GM23338 (cell line): ENCODE data around the gene ASB14. TPM values are rescaled to one million over a fixed set of nuclear protein-coding genes. Genes with fewer than 3 reads are reported as not detected.

Source experiments
- ATAC-seq: fragments of 200-7000 bp; cut with Tn5 transposase; 3 replicates; pipeline ENCODE4 v1.9.1; 2020
- DNase-seq: peaks from one replicate; pipeline ENCODE4 v3.0.0-alpha.2; 2015; ENCODE audit warnings: low spot score
- H2AFZ ChIP-seq: fragments of 200-600 bp; sonication (generic); 2 replicates; pipeline ENCODE4 v1.8.0; 2016; ENCODE audit warnings: antibody characterized with exemption, mild to moderate bottlenecking, moderate library complexity
- H3F3A ChIP-seq: fragments of 200-600 bp; sonication (generic); replicated peaks from 2 replicates; pipeline ENCODE4 v1.8.0; 2017; ENCODE audit warnings: antibody characterized with exemption, mixed run types, low read depth
- H3K27ac ChIP-seq: fragments of 200-600 bp; sonication (generic); 2 replicates; pipeline ENCODE4 v1.6.1; 2016; ENCODE audit warnings: low read depth
- H3K27me3 ChIP-seq: fragments of 200-600 bp; sonication (generic); 2 replicates; pipeline ENCODE4 v1.8.0; 2016; ENCODE audit warnings: mild to moderate bottlenecking, mixed run types, moderate library complexity; ENCODE audit not compliant: insufficient read depth
- H3K36me3 ChIP-seq: fragments of 200-600 bp; sonication (generic); 2 replicates; pipeline ENCODE4 v1.8.0; 2016; ENCODE audit warnings: mild to moderate bottlenecking; ENCODE audit not compliant: insufficient read depth
- H3K4me1 ChIP-seq: fragments of 200-600 bp; sonication (generic); 2 replicates; pipeline ENCODE4 v1.8.0; 2016; ENCODE audit warnings: mild to moderate bottlenecking, moderate library complexity; ENCODE audit not compliant: insufficient read depth
- H3K4me2 ChIP-seq: fragments of 200-600 bp; sonication (generic); 2 replicates; pipeline ENCODE4 v1.7.1; 2017; ENCODE audit warnings: mixed run types
- H3K4me3 ChIP-seq: fragments of 200-600 bp; sonication (generic); 2 replicates; pipeline ENCODE4 v1.6.1; 2016; ENCODE audit warnings: mixed run types
- H3K79me2 ChIP-seq: fragments of 200-600 bp; sonication (generic); replicated peaks from 2 replicates; pipeline ENCODE4 v1.8.0; 2017; ENCODE audit warnings: mild to moderate bottlenecking; ENCODE audit not compliant: insufficient read depth
- H3K9me2 ChIP-seq: fragments of 200-600 bp; sonication (generic); 2 replicates; pipeline ENCODE4 v1.8.0; 2017; ENCODE audit not compliant: insufficient read depth
- H4K20me1 ChIP-seq: fragments of 200-600 bp; sonication (generic); replicated peaks from 2 replicates; pipeline ENCODE4 v1.8.0; 2017; ENCODE audit warnings: mild to moderate bottlenecking; ENCODE audit not compliant: insufficient read depth
- H3K27ac Mint-ChIP-seq: 2 replicates; pipeline ENCODE4 v1.8.0; 2020; ENCODE audit warnings: inconsistent platforms, mild to moderate bottlenecking, moderate library complexity, mixed read lengths
- H3K27me3 Mint-ChIP-seq: 3 replicates; pipeline ENCODE4 v1.8.0; 2022; ENCODE audit warnings: low read depth, mild to moderate bottlenecking, moderate library complexity, mixed read lengths, inconsistent platforms; ENCODE audit not compliant: insufficient read depth, poor library complexity
- H3K36me3 Mint-ChIP-seq: 3 replicates; pipeline ENCODE4 v1.8.0; 2021; ENCODE audit warnings: low read depth, mild to moderate bottlenecking, inconsistent platforms, moderate library complexity, mixed read lengths
- H3K4me1 Mint-ChIP-seq: 3 replicates; pipeline ENCODE4 v1.8.0; 2020; ENCODE audit warnings: mild to moderate bottlenecking, inconsistent platforms, mixed read lengths
- H3K4me3 Mint-ChIP-seq: 3 replicates; pipeline ENCODE4 v1.8.0; 2021; ENCODE audit warnings: moderate library complexity, mild to moderate bottlenecking, inconsistent platforms, mixed read lengths
- H3K9me3 Mint-ChIP-seq: 3 replicates; pipeline ENCODE4 v1.8.0; 2020; ENCODE audit warnings: moderate library complexity, mild to moderate bottlenecking, inconsistent platforms, mixed read lengths
- CREB1 ChIP-seq: fragments of 250-450 bp; sonication (Bioruptor Pico); IDR thresholded peaks from 2 replicates; pipeline ENCODE4 v1.5.0; 2020; ENCODE audit warnings: low read depth, mild to moderate bottlenecking, moderate library complexity
- EZH2 ChIP-seq: fragments of 200-600 bp; sonication (generic); IDR thresholded peaks from one replicate; pipeline ENCODE4 v1.8.0; 2017; ENCODE audit warnings: antibody characterized with exemption, mild to moderate bottlenecking, low read depth; ENCODE audit not compliant: unreplicated experiment
- EZH2phosphoT487 ChIP-seq: fragments of 200-600 bp; sonication (generic); IDR thresholded peaks from one replicate; pipeline ENCODE4 v1.8.1; 2018; ENCODE audit warnings: antibody characterized with exemption; ENCODE audit not compliant: unreplicated experiment
- JUNB ChIP-seq: IDR thresholded peaks from one replicate; pipeline ENCODE4 v1.6.1; 2016; ENCODE audit warnings: antibody characterized with exemption; ENCODE audit not compliant: unreplicated experiment
- STAT1 ChIP-seq: IDR thresholded peaks from one replicate; pipeline ENCODE4 v1.6.1; 2016; ENCODE audit warnings: antibody characterized with exemption; ENCODE audit not compliant: unreplicated experiment
- polyA plus RNA-seq: library from polyadenylated mRNA; unstranded; fragments of >200 nt; fragmentation: Nextera tagmentation; extraction: Ambion mirVana; gene quantifications from 2 replicates; pipeline ENCODE4 v1.2.1, GENCODE V29; 2016
- total RNA-seq: library from RNA; depleted of rRNA; stranded (reverse); fragments of >200 nt; shearing (Covaris generic); gene quantifications from 2 replicates; pipeline ENCODE4 v1.2.3, GENCODE V29; 2014
- TF ChIP-seq, protein P1 (sequence below), 2 experiments: fragments of 200-600 bp in 1 of 2; sonication (generic) in 1 of 2; conservative IDR thresholded peaks; 2 replicates each; pipeline versions ENCODE4 v1.5.1 to v1.6.1; 2016 to 2017; ENCODE audit warnings: antibody characterized with exemption in 2 of 2, low read depth in 2 of 2, mild to moderate bottlenecking in 2 of 2, moderate library complexity in 1 of 2
- TF ChIP-seq, protein P2 (sequence below): IDR thresholded peaks from 2 replicates; pipeline ENCODE4 v1.6.1; 2016; ENCODE audit warnings: antibody characterized with exemption
- TF ChIP-seq, protein P3 (sequence below): fragments of 250-450 bp; sonication (Bioruptor Pico); IDR thresholded peaks from 2 replicates; pipeline ENCODE4 v1.5.0; 2020; ENCODE audit warnings: mild to moderate bottlenecking, moderate library complexity

ASB14 gene
- total and polyA plus RNA-seq, 2 experiments from 2014 or later, result 0.87 TPM; not detected in 1

DNA sequence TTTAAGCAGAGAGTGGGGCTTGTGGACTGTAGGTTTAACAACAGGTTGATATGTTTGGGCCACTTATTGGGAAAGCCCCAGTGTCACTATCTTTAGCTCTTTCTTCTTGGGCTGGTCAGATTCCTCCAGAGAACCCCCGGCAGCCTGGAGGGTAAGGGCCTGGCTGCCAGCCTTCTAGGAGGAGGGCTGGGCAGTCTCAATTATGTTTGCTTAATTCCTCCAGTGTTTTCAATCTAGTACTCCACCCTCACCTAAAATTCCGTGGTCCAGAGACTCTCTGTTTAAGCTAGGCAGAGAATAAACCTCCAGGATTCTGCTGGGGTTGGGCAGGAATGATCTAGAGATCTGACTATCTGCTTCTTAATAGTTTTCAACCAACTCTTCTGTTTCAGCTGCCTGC, 5.3 kb downstream of the ASB14 start (continued):
- TF ChIP-seq, protein P1, sequence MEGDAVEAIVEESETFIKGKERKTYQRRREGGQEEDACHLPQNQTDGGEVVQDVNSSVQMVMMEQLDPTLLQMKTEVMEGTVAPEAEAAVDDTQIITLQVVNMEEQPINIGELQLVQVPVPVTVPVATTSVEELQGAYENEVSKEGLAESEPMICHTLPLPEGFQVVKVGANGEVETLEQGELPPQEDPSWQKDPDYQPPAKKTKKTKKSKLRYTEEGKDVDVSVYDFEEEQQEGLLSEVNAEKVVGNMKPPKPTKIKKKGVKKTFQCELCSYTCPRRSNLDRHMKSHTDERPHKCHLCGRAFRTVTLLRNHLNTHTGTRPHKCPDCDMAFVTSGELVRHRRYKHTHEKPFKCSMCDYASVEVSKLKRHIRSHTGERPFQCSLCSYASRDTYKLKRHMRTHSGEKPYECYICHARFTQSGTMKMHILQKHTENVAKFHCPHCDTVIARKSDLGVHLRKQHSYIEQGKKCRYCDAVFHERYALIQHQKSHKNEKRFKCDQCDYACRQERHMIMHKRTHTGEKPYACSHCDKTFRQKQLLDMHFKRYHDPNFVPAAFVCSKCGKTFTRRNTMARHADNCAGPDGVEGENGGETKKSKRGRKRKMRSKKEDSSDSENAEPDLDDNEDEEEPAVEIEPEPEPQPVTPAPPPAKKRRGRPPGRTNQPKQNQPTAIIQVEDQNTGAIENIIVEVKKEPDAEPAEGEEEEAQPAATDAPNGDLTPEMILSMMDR (conservative IDR thresholded peaks at IDR 0.05; ENCODE audit: low read depth in 2 of 2), result no peak
- TF ChIP-seq CREB1 (CRISPR knock-in tag), result no peak

DNA sequence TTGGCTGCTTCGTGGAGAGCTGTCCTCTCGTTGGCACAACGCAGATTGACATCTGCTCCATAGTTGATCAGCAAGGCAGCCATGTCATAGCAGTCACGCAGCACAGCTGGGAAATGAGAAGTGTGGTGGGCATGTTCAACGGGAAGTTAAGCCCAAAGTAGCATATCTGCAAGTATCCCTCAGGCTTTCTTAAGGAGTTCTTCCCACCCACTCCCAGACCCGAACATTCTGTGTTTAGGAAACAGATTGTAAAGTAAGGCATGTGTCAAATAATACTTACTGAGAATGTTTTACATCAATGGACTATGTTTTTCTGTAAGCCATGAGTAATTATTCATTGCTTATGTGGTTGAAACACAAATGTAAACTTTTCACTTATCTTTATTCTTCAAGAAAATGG, 9.2 kb downstream of the ASB14 start:
- no peak for ATAC-seq
- peaks cover 22% of the 10 kb centered on the region for H3K36me3 Mint-ChIP-seq

More for the DNA sequence above, 9.2 kb downstream of the ASB14 start:
- Histone ChIP-seq H4K20me1 (no peaks in the 10 kb centered on the region), H3K4me3 (no peak overlapping the region), H3K9me2 (no peaks in the 10 kb centered on the region), H3K27me3 (no peaks in the 10 kb centered on the region), H3K4me1 (no peaks in the 10 kb centered on the region), H2AFZ (no peak overlapping the region), H3K79me2 (no peaks in the 10 kb centered on the region), H3K36me3 (no peaks in the 10 kb centered on the region; the same call in 1 of the 2 replicates), H3F3A (no peaks in the 10 kb centered on the region), H3K4me2 (no peak overlapping the region), H3K27ac (no peak overlapping the region)
- DNase-seq, result no peak
- Mint-ChIP-seq H3K27me3 (no peaks in the 10 kb centered on the region), H3K9me3 (peaks cover 18% of the 10 kb centered on the region), H3K4me3 (no peak overlapping the region), H3K4me1 (no peaks in the 10 kb centered on the region), H3K27ac (no peak overlapping the region)
- TF ChIP-seq JUNB (no peak), EZH2phosphoT487 (no peak), STAT1 (no peak), EZH2 (no peak)
- TF ChIP-seq, protein P1 (conservative IDR thresholded peaks at IDR 0.05; ENCODE audit: low read depth in 2 of 2), result no peak
- TF ChIP-seq, protein P2, sequence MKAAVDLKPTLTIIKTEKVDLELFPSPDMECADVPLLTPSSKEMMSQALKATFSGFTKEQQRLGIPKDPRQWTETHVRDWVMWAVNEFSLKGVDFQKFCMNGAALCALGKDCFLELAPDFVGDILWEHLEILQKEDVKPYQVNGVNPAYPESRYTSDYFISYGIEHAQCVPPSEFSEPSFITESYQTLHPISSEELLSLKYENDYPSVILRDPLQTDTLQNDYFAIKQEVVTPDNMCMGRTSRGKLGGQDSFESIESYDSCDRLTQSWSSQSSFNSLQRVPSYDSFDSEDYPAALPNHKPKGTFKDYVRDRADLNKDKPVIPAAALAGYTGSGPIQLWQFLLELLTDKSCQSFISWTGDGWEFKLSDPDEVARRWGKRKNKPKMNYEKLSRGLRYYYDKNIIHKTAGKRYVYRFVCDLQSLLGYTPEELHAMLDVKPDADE, result no peak
- TF ChIP-seq, protein P3, sequence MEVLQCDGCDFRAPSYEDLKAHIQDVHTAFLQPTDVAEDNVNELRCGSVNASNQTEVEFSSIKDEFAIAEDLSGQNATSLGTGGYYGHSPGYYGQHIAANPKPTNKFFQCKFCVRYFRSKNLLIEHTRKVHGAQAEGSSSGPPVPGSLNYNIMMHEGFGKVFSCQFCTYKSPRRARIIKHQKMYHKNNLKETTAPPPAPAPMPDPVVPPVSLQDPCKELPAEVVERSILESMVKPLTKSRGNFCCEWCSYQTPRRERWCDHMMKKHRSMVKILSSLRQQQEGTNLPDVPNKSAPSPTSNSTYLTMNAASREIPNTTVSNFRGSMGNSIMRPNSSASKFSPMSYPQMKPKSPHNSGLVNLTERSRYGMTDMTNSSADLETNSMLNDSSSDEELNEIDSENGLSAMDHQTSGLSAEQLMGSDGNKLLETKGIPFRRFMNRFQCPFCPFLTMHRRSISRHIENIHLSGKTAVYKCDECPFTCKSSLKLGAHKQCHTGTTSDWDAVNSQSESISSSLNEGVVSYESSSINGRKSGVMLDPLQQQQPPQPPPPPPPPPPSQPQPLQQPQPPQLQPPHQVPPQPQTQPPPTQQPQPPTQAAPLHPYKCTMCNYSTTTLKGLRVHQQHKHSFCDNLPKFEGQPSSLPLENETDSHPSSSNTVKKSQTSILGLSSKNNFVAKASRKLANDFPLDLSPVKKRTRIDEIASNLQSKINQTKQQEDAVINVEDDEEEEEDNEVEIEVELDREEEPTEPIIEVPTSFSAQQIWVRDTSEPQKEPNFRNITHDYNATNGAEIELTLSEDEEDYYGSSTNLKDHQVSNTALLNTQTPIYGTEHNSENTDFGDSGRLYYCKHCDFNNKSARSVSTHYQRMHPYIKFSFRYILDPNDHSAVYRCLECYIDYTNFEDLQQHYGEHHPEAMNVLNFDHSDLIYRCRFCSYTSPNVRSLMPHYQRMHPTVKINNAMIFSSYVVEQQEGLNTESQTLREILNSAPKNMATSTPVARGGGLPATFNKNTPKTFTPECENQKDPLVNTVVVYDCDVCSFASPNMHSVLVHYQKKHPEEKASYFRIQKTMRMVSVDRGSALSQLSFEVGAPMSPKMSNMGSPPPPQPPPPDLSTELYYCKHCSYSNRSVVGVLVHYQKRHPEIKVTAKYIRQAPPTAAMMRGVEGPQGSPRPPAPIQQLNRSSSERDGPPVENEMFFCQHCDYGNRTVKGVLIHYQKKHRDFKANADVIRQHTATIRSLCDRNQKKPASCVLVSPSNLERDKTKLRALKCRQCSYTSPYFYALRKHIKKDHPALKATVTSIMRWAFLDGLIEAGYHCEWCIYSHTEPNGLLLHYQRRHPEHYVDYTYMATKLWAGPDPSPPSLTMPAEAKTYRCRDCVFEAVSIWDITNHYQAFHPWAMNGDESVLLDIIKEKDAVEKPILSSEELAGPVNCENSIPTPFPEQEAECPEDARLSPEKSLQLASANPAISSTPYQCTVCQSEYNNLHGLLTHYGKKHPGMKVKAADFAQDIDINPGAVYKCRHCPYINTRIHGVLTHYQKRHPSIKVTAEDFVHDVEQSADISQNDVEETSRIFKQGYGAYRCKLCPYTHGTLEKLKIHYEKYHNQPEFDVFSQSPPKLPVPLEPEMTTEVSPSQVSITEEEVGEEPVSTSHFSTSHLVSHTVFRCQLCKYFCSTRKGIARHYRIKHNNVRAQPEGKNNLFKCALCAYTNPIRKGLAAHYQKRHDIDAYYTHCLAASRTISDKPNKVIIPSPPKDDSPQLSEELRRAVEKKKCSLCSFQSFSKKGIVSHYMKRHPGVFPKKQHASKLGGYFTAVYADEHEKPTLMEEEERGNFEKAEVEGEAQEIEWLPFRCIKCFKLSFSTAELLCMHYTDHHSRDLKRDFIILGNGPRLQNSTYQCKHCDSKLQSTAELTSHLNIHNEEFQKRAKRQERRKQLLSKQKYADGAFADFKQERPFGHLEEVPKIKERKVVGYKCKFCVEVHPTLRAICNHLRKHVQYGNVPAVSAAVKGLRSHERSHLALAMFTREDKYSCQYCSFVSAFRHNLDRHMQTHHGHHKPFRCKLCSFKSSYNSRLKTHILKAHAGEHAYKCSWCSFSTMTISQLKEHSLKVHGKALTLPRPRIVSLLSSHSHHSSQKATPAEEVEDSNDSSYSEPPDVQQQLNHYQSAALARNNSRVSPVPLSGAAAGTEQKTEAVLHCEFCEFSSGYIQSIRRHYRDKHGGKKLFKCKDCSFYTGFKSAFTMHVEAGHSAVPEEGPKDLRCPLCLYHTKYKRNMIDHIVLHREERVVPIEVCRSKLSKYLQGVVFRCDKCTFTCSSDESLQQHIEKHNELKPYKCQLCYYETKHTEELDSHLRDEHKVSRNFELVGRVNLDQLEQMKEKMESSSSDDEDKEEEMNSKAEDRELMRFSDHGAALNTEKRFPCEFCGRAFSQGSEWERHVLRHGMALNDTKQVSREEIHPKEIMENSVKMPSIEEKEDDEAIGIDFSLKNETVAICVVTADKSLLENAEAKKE (CRISPR knock-in tag), result no peak
